ENCODE data around the gene DSCAML1. TPM values are rescaled to one million over a fixed set of nuclear protein-coding genes. Genes with fewer than 3 reads are reported as not detected.

DSCAML1 gene
- total RNA-seq, 4 donors from 2014 or later = 2.9 to 5.8 (median 3.3) TPM

- no peaks in the 10 kb centered on the region for H3K36me3 ChIP-seq
- WGBS, 2 donors (ENCODE audit: low coverage in 1 of 2) = 83% methylated on average over 4 of the region's 4 CpGs; no CpG with 5 or more reads in 1 of the 2 donors
- intact Hi-C loops (cut with DNase I; ENCODE audit: low total_unique reads) = no loop called here
- TF ChIP-seq EP300 (IDR thresholded peaks at IDR 0.05; ENCODE audit: low read depth) = no peak
- TF ChIP-seq, protein P1, sequence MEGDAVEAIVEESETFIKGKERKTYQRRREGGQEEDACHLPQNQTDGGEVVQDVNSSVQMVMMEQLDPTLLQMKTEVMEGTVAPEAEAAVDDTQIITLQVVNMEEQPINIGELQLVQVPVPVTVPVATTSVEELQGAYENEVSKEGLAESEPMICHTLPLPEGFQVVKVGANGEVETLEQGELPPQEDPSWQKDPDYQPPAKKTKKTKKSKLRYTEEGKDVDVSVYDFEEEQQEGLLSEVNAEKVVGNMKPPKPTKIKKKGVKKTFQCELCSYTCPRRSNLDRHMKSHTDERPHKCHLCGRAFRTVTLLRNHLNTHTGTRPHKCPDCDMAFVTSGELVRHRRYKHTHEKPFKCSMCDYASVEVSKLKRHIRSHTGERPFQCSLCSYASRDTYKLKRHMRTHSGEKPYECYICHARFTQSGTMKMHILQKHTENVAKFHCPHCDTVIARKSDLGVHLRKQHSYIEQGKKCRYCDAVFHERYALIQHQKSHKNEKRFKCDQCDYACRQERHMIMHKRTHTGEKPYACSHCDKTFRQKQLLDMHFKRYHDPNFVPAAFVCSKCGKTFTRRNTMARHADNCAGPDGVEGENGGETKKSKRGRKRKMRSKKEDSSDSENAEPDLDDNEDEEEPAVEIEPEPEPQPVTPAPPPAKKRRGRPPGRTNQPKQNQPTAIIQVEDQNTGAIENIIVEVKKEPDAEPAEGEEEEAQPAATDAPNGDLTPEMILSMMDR (IDR thresholded peaks at IDR 0.05) = no peak
- no peak for TF ChIP-seq POLR2AphosphoS5 (IDR thresholded peaks at IDR 0.05)
- no peak for TF ChIP-seq POLR2A (IDR thresholded peaks at IDR 0.05)
- H3K4me3 ChIP-seq = no peak overlapping the region
- H3K4me1 ChIP-seq = no peaks in the 10 kb centered on the region
- in situ Hi-C loops (cut with MboI; ENCODE audit: low pct_ligation_motif_present in 1 of 4, low pct_unique_long_range_greater_than_20kb in 1 of 4, low sequenced_read_pairs in 3 of 4) = no loop called here
- no peaks in the 10 kb centered on the region for H3K9me3 ChIP-seq
- DNase-seq = no peak
- H3K27ac ChIP-seq = no peak overlapping the region
- H3K27me3 ChIP-seq = no peaks in the 10 kb centered on the region
These were observed 328.1 kb downstream of the DSCAML1 start for GRCh38 chr11:117468888-117469287.

GRCh38 chr11:117467770-117468169 lies 329.2 kb downstream of the DSCAML1 start:
- no peak overlapping the region for H3K27ac ChIP-seq
- no peaks in the 10 kb centered on the region for H3K27me3 ChIP-seq
- DNase-seq = no peak
- H3K4me3 ChIP-seq = no peak overlapping the region
- H3K4me1 ChIP-seq = no peaks in the 10 kb centered on the region
- 76 to 88% methylated on average over 4 to 5 of the region's 5 CpGs for WGBS, 2 donors (ENCODE audit: low coverage in 1 of 2)
- no peaks in the 10 kb centered on the region for H3K36me3 ChIP-seq
- TF ChIP-seq, protein P1 (IDR thresholded peaks at IDR 0.05) = no peak
- no peak for TF ChIP-seq EP300 (IDR thresholded peaks at IDR 0.05; ENCODE audit: low read depth)
- no peak for TF ChIP-seq POLR2A (IDR thresholded peaks at IDR 0.05)
- no peak for TF ChIP-seq POLR2AphosphoS5 (IDR thresholded peaks at IDR 0.05)
- H3K9me3 ChIP-seq = no peaks in the 10 kb centered on the region
- in situ Hi-C loops (cut with MboI; ENCODE audit: low pct_ligation_motif_present in 1 of 4, low pct_unique_long_range_greater_than_20kb in 1 of 4, low sequenced_read_pairs in 3 of 4) (no loop called here), intact Hi-C loops (cut with DNase I; ENCODE audit: low total_unique reads) (no loop called here)

DNA sequence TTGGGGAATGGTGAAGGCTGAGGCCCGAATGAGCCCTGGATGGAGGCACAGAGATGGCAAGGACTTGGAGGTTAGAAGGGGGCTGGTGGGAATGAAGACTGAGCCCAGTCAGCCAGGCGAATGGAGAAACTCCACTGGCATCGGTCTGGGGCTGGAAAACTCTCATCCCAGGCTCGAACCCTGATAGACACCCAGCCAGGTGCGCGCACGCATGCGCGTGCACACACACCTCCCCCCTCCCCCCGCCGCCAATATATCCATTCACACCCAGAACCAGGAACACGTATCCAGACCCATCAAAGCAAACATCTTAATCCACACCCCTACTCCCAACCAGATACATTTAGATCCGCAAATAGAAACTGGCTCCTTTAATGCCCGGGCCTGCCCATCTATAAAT lies 330.1 kb downstream of the DSCAML1 start:
- DNase-seq = no peak
- no peak overlapping the region for H3K27ac ChIP-seq
- no peaks in the 10 kb centered on the region for H3K9me3 ChIP-seq
- H3K27me3 ChIP-seq = no peaks in the 10 kb centered on the region
- no peaks in the 10 kb centered on the region for H3K4me1 ChIP-seq
- in situ Hi-C loops (cut with MboI; ENCODE audit: low pct_ligation_motif_present in 1 of 4, low pct_unique_long_range_greater_than_20kb in 1 of 4, low sequenced_read_pairs in 3 of 4) (no loop called here), intact Hi-C loops (cut with DNase I; ENCODE audit: low total_unique reads) (no loop called here)
- H3K4me3 ChIP-seq = no peak overlapping the region
- 80 to 86% methylated on average over 1 to 14 of the region's 14 CpGs for WGBS, 2 donors (ENCODE audit: low coverage in 1 of 2)
- no peaks in the 10 kb centered on the region for H3K36me3 ChIP-seq
- TF ChIP-seq, protein P1 (IDR thresholded peaks at IDR 0.05) = no peak
- TF ChIP-seq POLR2AphosphoS5 (IDR thresholded peaks at IDR 0.05) (no peak), POLR2A (IDR thresholded peaks at IDR 0.05) (no peak), EP300 (IDR thresholded peaks at IDR 0.05; ENCODE audit: low read depth) (no peak)

DNA sequence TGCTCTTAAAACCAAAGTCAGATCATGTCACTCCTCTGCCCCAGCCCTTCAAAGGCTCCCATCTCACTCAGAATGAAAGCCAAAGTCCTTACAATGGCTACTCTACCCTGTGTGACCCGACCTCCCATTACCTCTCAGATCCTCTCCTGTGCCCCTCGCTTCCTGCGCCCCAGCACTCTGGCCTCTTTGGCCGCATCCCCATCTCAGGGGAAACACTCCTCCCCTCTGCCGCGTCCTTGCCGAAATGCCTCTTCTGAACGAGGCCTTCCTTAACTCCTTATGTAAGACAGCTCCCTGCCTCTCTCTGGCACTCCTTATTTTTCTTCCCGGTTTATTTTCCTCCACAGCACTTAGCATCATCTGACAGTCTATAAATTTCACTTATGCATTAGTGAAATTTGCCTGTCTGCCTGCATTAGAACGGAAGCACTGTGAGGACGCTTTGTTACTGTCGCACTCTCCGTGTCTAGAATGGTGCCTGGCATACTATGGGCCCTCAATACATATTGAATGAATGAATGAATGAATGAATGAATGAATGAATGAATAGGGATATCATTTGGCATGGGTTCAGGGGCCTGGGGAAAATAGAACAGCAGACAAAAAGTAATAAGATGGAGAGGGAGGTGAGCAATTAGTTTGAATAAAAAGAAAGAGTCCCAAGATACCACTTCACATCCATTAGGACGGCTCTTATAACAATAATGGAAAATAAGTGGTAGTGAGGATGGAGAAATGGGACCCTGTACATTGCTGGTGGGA lies 331.6 kb downstream of the DSCAML1 start:
- WGBS, 2 donors (ENCODE audit: low coverage in 1 of 2) = 81% methylated on average over 6 to 14 of the region's 14 CpGs
- TF ChIP-seq POLR2A (IDR thresholded peaks at IDR 0.05) (no peak), EP300 (IDR thresholded peaks at IDR 0.05; ENCODE audit: low read depth) (no peak), POLR2AphosphoS5 (IDR thresholded peaks at IDR 0.05) (no peak)
- TF ChIP-seq, protein P1 (IDR thresholded peaks at IDR 0.05) = no peak
- DNase-seq = no peak
- no peaks in the 10 kb centered on the region for H3K27me3 ChIP-seq
- H3K9me3 ChIP-seq = no peaks in the 10 kb centered on the region
- no peak overlapping the region for H3K27ac ChIP-seq
- H3K4me3 ChIP-seq = no peak overlapping the region
- in situ Hi-C loops (cut with MboI; ENCODE audit: low pct_ligation_motif_present in 1 of 4, low pct_unique_long_range_greater_than_20kb in 1 of 4, low sequenced_read_pairs in 3 of 4) = no loop called here
- no peaks in the 10 kb centered on the region for H3K4me1 ChIP-seq
- intact Hi-C loops (cut with DNase I; ENCODE audit: low total_unique reads) = no loop called here
- no peaks in the 10 kb centered on the region for H3K36me3 ChIP-seq
